Caco-2 (cell line): Measurements from ENCODE around the gene RPP25L. TPM values are rescaled to one million over a fixed set of nuclear protein-coding genes. Genes with fewer than 3 reads are reported as not detected.

ENCODE experiments used
- BruUV-seq: library from RNA; stranded (reverse); fragments of 400-500 nt; replicated peaks from 2 replicates; lab custom pipeline; 2021; lab: Mats Ljungman, UMichigan
- CTCF ChIA-PET: fragments of 300-600 bp; sonication (Branson Sonifier 250); formaldehyde crosslinking; loops from one replicate; lab custom pipeline; 2022; ENCODE audit warnings: antibody characterized with exemption; lab: Charles Lee
- POLR2A ChIA-PET: fragments of 300-600 bp; sonication (Branson Sonifier 250); formaldehyde crosslinking; loops from one replicate; lab custom pipeline; 2022; ENCODE audit warnings: antibody characterized with exemption; lab: Charles Lee
- DNase-seq, 2 experiments: peaks; one replicate each; pipeline versions ENCODE4 v3.0.0 to v3.0.0-alpha.2; 2020 to 2022
- H3K27me3 ChIP-seq: replicated peaks from 2 replicates; pipeline ENCODE4 v1.6.0; 2011; ENCODE audit warnings: low read length; ENCODE audit not compliant: control insufficient read depth, insufficient read depth
- H3K36me3 ChIP-seq: 2 replicates; pipeline ENCODE4 v1.5.1; 2011; ENCODE audit warnings: low read length; ENCODE audit not compliant: control insufficient read depth, insufficient read depth
- H3K4me1 ChIP-seq: fragments of 250-450 bp; sonication (Bioruptor Pico); 2 replicates; pipeline ENCODE4 v1.5.1; 2020; ENCODE audit warnings: mild to moderate bottlenecking
- H3K4me3 ChIP-seq: 2 replicates; pipeline ENCODE4 v1.5.1; 2011; ENCODE audit warnings: low read depth, mild to moderate bottlenecking, control low read depth, low read length
- H3K9me3 ChIP-seq: fragments of 250-450 bp; sonication (Bioruptor Pico); 2 replicates; pipeline ENCODE4 v1.5.1; 2020; ENCODE audit warnings: mild to moderate bottlenecking, moderate library complexity
- H3K27ac Mint-ChIP-seq: one replicate; pipeline ENCODE4 v1.8.0; 2022; ENCODE audit warnings: mixed read lengths; ENCODE audit not compliant: unreplicated experiment
- H3K27me3 Mint-ChIP-seq: one replicate; pipeline ENCODE4 v1.8.0; 2022; ENCODE audit warnings: mixed read lengths; ENCODE audit not compliant: insufficient read depth, unreplicated experiment
- H3K36me3 Mint-ChIP-seq: one replicate; pipeline ENCODE4 v1.8.0; 2022; ENCODE audit warnings: mild to moderate bottlenecking, mixed read lengths; ENCODE audit not compliant: insufficient read depth, unreplicated experiment
- H3K4me1 Mint-ChIP-seq: one replicate; pipeline ENCODE4 v1.8.0; 2022; ENCODE audit warnings: low read depth, mixed read lengths; ENCODE audit not compliant: unreplicated experiment
- H3K4me3 Mint-ChIP-seq: one replicate; pipeline ENCODE4 v1.8.0; 2022; ENCODE audit warnings: mild to moderate bottlenecking, moderate library complexity, mixed read lengths; ENCODE audit not compliant: unreplicated experiment
- H3K9me3 Mint-ChIP-seq: one replicate; pipeline ENCODE4 v1.8.0; 2022; ENCODE audit warnings: mixed read lengths; ENCODE audit not compliant: unreplicated experiment
- CTCF ChIP-seq, 2 experiments: fragments of 200-600 bp in 1 of 2; IDR thresholded peaks; 1 replicate in 1 of 2; 2 replicates in 1 of 2; pipeline versions ENCODE4 v1.5.1 to v1.8.0; 2011 to 2022; ENCODE audit warnings: antibody characterized with exemption in 1 of 2, control low read depth in 1 of 2, inconsistent platforms in 1 of 2, low read depth in 1 of 2, low read length in 1 of 2, mild to moderate bottlenecking in 1 of 2, moderate library complexity in 1 of 2; ENCODE audit not compliant: insufficient read depth in 1 of 2, severe bottlenecking in 1 of 2, unreplicated experiment in 1 of 2
- intact Hi-C: fragments of 100-400 bp; cut with micrococcal nuclease; formaldehyde crosslinking; loops from one replicate; pipeline ENCODE4 v1.10.0; 2022; ENCODE audit not compliant: unreplicated experiment
- total RNA-seq: library from RNA; stranded (reverse); gene quantifications from 2 replicates; pipeline ENCODE4 v1.2.3, GENCODE V29; 2022

RPP25L gene
- total RNA-seq, 1 experiment from 2014 or later = 27.4 TPM

GRCh38 chr9:34654323-34655051 lies 42.6 kb upstream of the RPP25L start:
- no peaks in the 10 kb centered on the region for H3K36me3 ChIP-seq
- no peaks in the 10 kb centered on the region for H3K27me3 ChIP-seq
- ChIA-PET CTCF (interaction anchor here (0.5 kb wide), 1 partner anchor 125 kb away, joined by 3 read pairs; no protein-coding TSS in a partner anchor), POLR2A (no interaction called here)
- peaks cover 23% of the 10 kb centered on the region for H3K4me1 ChIP-seq
- no TSS peak for BruUV-seq
- no peak overlapping the region for H3K4me3 ChIP-seq
- Mint-ChIP-seq H3K4me1 (peaks cover 20% of the 10 kb centered on the region), H3K4me3 (no peak overlapping the region), H3K36me3 (peaks cover 18% of the 10 kb centered on the region), H3K9me3 (no peaks in the 10 kb centered on the region), H3K27ac (no peak overlapping the region), H3K27me3 (no peaks in the 10 kb centered on the region)
- H3K9me3 ChIP-seq = no peaks in the 10 kb centered on the region
- intact Hi-C loops = loop anchor here (10.0 kb wide), 1 partner anchor 50 kb away; no protein-coding TSS in a partner anchor
- no peak for DNase-seq
- no peak for TF ChIP-seq CTCF (IDR thresholded peaks at IDR 0.05; ENCODE audit: insufficient read depth in 1 of 2, low read depth in 1 of 2, low read length in 1 of 2, severe bottlenecking in 1 of 2, unreplicated experiment in 1 of 2)

DNA sequence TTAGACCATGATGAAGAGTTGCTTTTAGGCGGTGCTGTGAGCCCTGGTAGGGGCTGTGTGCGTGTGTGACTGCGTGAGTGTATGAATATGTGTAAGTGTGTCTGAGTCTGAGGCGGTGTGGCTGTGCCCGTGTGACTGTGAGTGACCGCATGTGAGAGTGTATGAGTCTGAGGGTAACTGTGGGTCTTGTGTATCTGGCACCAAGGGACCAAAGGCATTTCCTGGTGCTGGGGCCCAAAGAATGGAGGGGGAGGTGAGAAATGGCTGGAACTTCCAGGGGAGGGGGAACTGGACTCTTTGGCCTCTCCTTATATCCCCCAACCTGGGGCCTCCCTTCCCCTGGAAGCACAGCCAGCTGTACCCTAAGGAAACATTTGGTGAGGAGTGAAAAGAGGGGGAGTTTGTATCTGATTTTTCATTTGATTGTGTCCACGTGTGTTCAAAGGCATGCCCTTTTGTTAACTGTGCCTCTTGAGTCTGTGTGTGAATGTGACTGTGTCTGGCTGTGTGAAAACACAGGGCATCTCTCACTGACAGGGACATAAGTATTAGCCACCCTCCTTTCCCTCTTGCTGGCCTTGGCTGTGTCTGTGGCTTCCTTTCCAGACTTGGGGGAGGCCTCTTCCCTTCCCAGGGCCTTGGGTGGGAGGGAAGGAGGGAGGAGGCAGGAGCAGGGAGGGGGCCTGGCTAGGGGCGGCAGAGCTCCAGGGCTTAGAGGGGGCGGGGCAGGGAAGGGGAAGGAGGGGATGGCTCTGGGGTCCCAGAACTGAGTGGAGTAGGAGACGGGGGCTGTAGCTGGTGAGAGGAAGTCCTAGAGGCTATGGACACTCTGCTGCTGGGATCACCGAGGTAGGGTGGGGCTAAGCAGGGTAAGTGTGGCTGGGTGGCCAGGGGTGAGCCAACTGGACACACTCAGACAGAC lies 41.5 kb upstream of the RPP25L start:
- Histone ChIP-seq H3K9me3 (no peaks in the 10 kb centered on the region), H3K4me3 (no peak overlapping the region), H3K27me3 (no peaks in the 10 kb centered on the region), H3K4me1 (peaks cover 23% of the 10 kb centered on the region), H3K36me3 (no peaks in the 10 kb centered on the region)
- peak overlapping the region; percentile 66 for H3K4me3 Mint-ChIP-seq
- intact Hi-C loops = loop anchor here (10.0 kb wide), 1 partner anchor 51 kb away; no protein-coding TSS in a partner anchor
- H3K36me3 Mint-ChIP-seq = peaks cover 23% of the 10 kb centered on the region
- no peaks in the 10 kb centered on the region for H3K9me3 Mint-ChIP-seq
- ChIA-PET CTCF (no interaction called here), POLR2A (interaction anchor here (2.6 kb wide), 1 partner anchor 16 kb away, joined by 11 read pairs; the partner anchor contains the start of gene SIGMAR1)
- no peaks in the 10 kb centered on the region for H3K27me3 Mint-ChIP-seq
- no TSS peak for BruUV-seq
- no peak for DNase-seq
- no peak for TF ChIP-seq CTCF (IDR thresholded peaks at IDR 0.05; ENCODE audit: insufficient read depth in 1 of 2, low read depth in 1 of 2, low read length in 1 of 2, severe bottlenecking in 1 of 2, unreplicated experiment in 1 of 2)
- peak overlapping the region; percentile 62 for H3K27ac Mint-ChIP-seq
- H3K4me1 Mint-ChIP-seq = peaks cover 20% of the 10 kb centered on the region

- peaks cover 28% of the 10 kb centered on the region for H3K36me3 Mint-ChIP-seq
- H3K4me1 ChIP-seq = peaks cover 25% of the 10 kb centered on the region
- DNase-seq = no peak
- intact Hi-C loops = loop anchor here (1.0 to 10.0 kb wide), 4 partner anchors 8 to 52 kb away; partner anchors contain the start of gene SIGMAR1
- H3K9me3 ChIP-seq = no peaks in the 10 kb centered on the region
- TF ChIP-seq CTCF (IDR thresholded peaks at IDR 0.05; ENCODE audit: insufficient read depth in 1 of 2, low read depth in 1 of 2, low read length in 1 of 2, severe bottlenecking in 1 of 2, unreplicated experiment in 1 of 2) = no peak
- ChIA-PET CTCF (no interaction called here), POLR2A (interaction anchor here (2.6 kb wide), 1 partner anchor 15 kb away, joined by 11 read pairs; the partner anchor contains the start of gene SIGMAR1)
- peaks cover 26% of the 10 kb centered on the region for H3K4me1 Mint-ChIP-seq
- no peaks in the 10 kb centered on the region for H3K27me3 ChIP-seq
- H3K27ac Mint-ChIP-seq = peak overlapping the region; percentile 62
- H3K27me3 Mint-ChIP-seq = no peaks in the 10 kb centered on the region
- H3K36me3 ChIP-seq = no peaks in the 10 kb centered on the region
- H3K4me3 ChIP-seq = peak overlapping the region; percentile 2; the same call in 1 of the 2 replicates
- peak overlapping the region; percentile 66 for H3K4me3 Mint-ChIP-seq
- no peaks in the 10 kb centered on the region for H3K9me3 Mint-ChIP-seq
- BruUV-seq = no TSS peak
Measured at GRCh38 chr9:34652602-34653000, 40.7 kb upstream of the RPP25L start.
